ENCODE measurements around the gene MRPL41.
"Not testable (repeated sequence)": the region's sequence is repeated elsewhere in the genome, so short reads cannot be mapped to it uniquely, and the experiment has no call there.

DNA sequence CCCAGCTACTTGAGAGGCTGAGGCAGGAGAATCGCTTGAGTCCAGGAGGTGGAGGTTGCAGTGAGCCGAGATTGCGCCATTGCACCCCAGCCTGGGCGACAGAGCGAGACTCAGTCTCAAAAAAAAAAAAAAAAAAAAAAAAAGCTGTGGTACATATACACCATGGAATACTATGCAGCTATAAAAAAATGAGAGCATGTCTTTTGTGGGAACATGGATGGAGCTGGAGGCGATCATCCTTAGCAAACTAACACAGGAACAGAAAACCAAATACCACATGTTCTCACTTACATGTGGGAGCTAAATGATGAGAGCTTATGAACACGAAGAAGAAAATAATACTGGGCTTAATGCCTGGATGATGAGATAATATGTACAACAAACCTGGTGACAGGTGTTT lies 44.9 kb downstream of the MRPL41 start:
- not testable (repeated sequence) for TF ChIP-seq POLR2A, EP300 (IDR thresholded peaks at IDR 0.05)

All from tibial nerve (tissue), 3 donors.